GM12864 (cell line): Measurements from ENCODE around the gene APOBEC3C.

ENCODE experiments used
- DNase-seq: peaks from one replicate; pipeline ENCODE4 v3.0.0-alpha.2; 2011; ENCODE audit warnings: low read depth
- H3K4me3 ChIP-seq: 2 replicates; pipeline ENCODE4 v1.5.1; 2011; ENCODE audit warnings: mild to moderate bottlenecking, low read depth, low read length, control low read depth
- TF ChIP-seq, protein P1 (sequence below): IDR thresholded peaks from 2 replicates; pipeline ENCODE4 v1.5.1; 2011; ENCODE audit warnings: low read depth, mild to moderate bottlenecking, moderate library complexity, low read length, control low read depth, inconsistent platforms; ENCODE audit errors: missing control alignments

The APOBEC3C gene

DNA sequence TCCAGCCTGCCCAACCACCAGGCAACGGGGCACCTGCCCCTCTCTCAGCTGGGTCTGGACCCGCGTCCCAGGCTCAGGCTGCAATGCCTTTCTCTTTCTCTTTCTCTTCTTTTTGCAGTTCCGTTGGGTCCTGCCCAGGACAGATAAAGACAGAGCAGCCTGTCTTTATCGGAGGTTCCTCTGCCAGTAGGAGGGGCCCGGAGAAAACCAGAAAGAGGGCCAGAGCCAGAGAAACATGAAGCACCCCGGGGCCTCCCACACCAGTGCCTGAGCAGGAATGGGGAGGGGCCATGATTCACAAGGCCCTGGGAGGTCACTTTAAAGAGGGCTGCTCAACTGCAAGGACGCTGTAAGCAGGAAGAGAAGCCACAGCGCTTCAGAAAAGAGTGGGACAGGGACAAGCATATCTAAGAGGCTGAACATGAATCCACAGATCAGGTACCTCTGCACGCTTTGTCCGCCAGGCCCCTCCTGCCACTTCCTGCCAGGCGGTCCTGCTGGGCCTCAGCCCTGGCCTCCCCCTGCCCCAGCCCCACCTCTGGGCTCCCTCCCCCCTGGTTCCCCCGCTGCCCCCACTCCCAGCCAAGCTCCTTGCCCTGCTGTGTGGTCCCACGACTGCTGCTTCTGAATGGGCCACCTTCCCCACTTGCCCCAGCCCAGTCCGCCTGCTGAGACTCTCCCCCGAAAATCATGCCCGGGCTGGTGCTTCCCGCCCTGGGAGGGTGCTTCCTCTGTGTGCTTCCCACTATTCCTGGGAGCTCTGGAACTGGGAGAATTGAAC, at the start of gene APOBEC3C:
Gene APOBEC3C (plus strand): TSS at position 316 of the 781 bp plus-strand sequence. CDS start 106 bp downstream, at position 422.
- peak; percentile 80 for DNase-seq
- TF ChIP-seq, protein P1, sequence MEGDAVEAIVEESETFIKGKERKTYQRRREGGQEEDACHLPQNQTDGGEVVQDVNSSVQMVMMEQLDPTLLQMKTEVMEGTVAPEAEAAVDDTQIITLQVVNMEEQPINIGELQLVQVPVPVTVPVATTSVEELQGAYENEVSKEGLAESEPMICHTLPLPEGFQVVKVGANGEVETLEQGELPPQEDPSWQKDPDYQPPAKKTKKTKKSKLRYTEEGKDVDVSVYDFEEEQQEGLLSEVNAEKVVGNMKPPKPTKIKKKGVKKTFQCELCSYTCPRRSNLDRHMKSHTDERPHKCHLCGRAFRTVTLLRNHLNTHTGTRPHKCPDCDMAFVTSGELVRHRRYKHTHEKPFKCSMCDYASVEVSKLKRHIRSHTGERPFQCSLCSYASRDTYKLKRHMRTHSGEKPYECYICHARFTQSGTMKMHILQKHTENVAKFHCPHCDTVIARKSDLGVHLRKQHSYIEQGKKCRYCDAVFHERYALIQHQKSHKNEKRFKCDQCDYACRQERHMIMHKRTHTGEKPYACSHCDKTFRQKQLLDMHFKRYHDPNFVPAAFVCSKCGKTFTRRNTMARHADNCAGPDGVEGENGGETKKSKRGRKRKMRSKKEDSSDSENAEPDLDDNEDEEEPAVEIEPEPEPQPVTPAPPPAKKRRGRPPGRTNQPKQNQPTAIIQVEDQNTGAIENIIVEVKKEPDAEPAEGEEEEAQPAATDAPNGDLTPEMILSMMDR = no peak
- peak within 1 kb of the TSS; percentile 60 for H3K4me3 ChIP-seq

DNA sequence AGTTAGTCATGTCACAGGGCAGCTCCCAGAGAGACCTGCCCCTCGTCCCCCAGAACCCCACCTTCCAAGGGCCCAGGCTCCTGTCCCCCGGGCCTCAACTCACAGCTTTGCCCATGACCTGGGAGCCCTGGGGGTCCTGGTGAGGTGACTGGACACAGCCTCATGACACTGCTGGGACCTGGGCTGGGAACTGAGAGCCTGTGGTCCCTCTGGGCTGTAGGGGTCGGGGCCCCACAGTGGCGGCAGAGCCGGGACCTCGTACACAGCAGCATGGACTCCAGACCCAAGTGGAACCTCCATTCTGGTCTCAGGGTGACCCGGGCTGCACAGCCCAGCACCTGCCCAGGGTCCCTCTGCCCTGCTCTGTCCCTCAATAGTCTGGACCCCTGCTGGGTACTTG, 49.8 kb upstream of the APOBEC3C start:
- no peak for DNase-seq
- no peak overlapping the region for H3K4me3 ChIP-seq
- TF ChIP-seq, protein P1 = no peak

DNA sequence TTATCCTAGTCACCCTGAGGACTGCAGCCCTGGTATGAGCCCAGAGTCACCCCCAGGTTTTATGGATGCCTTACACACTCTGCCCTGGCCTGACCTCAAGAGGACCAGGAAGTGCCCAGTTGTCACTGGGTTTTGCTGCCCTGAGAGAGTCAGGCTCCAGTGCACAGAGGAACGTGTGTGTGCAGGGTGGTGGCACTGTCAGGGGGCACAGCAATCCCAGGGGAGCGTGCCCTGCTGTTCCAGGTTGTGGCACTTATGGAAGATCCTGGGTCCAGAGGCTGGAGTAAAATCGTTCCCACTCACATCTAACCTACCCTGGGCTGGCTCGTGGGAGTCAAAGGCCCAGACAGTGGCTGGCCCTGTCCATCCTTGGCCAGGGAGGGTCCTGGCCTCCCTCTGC, 49.1 kb upstream of the APOBEC3C start:
- DNase-seq = no peak
- H3K4me3 ChIP-seq = no peak overlapping the region
- TF ChIP-seq, protein P1 = no peak

DNA sequence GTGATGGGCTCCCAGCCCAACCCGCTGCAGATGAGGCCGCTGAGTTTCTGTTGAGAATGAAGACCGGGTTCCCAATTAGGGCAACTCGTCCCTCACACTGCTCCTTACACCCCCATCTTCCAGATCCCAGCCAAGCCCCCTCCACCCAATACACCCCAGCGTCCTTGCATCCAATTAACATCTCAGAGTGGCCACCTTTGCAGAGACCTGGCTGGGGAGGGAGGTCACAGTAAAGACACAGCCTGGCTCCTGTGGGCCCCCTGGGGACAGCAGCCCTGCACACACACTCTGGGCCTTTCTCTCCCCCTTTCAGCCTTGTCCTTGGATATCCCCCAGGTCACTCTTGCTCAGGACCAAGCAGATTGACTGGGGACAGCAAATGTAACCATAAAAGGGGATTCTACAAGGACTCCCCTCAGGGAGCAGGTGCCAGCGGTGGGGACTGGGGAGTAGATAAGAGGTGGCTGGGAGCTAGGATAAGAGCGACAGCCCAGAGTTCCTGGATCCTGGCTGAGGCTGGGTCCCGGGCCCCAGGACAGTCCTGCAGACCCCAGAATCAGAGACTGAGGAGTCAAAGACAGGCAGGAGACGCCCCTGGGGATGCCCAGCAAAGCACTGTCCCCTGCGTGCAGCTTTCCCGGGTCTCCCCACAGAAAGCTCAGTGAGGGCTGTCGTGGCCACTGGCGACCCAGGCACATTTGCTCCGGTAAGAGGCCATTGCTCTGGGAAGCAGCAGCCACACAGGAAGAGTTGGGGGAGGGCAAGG, 48.3 kb upstream of the APOBEC3C start:
- H3K4me3 ChIP-seq = no peak overlapping the region
- DNase-seq = no peak
- TF ChIP-seq, protein P1 = no peak

DNA sequence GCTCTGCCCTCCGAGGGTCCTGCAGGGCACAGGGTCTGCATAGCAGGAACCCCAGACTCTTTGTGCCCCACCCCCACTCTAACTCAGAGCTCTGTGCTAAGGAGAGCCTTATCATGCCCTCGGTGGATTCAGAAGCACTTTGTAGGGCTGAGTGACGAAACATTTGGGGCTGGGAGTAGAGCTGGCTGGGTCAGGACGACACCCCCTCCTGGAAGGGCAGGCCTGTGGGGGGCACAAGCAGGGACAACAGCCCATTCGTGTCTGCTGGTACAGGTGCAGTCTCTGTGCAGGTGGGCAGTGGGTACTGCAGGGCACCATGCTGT, 47.7 kb upstream of the APOBEC3C start:
- TF ChIP-seq, protein P1 = no peak
- no peak for DNase-seq
- no peak overlapping the region for H3K4me3 ChIP-seq

DNA sequence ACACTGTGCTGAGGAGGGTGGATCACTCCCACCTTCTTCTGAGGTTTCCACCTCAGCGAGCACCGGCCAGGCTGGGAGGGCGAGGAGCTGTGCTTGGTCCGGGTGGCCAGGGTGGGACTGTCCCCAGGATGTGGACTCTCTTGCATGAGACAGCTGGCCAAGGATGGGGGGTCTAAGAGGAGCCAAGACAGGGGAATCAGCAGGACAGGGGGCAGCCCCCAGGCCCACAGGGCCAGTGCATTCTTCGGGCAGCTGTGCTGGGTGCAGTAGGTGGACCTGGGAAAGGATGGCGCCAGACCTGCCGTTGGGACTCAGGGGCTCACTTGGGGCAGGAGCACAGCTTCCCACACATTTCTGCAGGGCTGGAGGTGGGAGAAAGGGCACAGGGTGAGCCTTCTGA, 47.1 kb upstream of the APOBEC3C start:
- DNase-seq = no peak
- no peak overlapping the region for H3K4me3 ChIP-seq
- TF ChIP-seq, protein P1 = no peak
